VCaP (cell line): Measurements from ENCODE around the gene FRMD8.

Experiments used
- H3K27ac ChIP-seq: fragments of 450-650 bp; 2 replicates; pipeline ENCODE4 v1.5.1; 2017
- CTCF ChIP-seq: fragments of 450-650 bp; conservative IDR thresholded peaks from 2 replicates; pipeline ENCODE4 v1.5.1; 2017; ENCODE audit warnings: mild to moderate bottlenecking, moderate library complexity

Gene FRMD8

GRCh38 chr11:65417702-65418430 lies 31.4 kb downstream of the FRMD8 start:
- no peak for TF ChIP-seq CTCF
- H3K27ac ChIP-seq = peak overlapping the region; percentile 100

GRCh38 chr11:65418431-65418680 lies 31.9 kb downstream of the FRMD8 start:
- H3K27ac ChIP-seq = peak overlapping the region; percentile 100
- no peak for TF ChIP-seq CTCF

GRCh38 chr11:65418681-65419459 lies 32.4 kb downstream of the FRMD8 start:
- H3K27ac ChIP-seq = peak overlapping the region; percentile 100
- TF ChIP-seq CTCF = no peak

- peak overlapping the region; percentile 100 for H3K27ac ChIP-seq
- TF ChIP-seq CTCF = no peak
These were observed 33.0 kb downstream of the FRMD8 start for GRCh38 chr11:65419460-65419771.

- peak overlapping the region; percentile 100 for H3K27ac ChIP-seq
- no peak for TF ChIP-seq CTCF
These were observed 33.5 kb downstream of the FRMD8 start for GRCh38 chr11:65419772-65420481.

- H3K27ac ChIP-seq = peak overlapping the region; percentile 100
- TF ChIP-seq CTCF = no peak
These were observed 34.1 kb downstream of the FRMD8 start for GRCh38 chr11:65420506-65420905.

- TF ChIP-seq CTCF = no peak
- H3K27ac ChIP-seq = peak overlapping the region; percentile 100
These were observed 34.7 kb downstream of the FRMD8 start for GRCh38 chr11:65420979-65421793.
